Bronchial epithelial cell (primary cell): ENCODE measurements around the gene NHLRC4. TPM values are rescaled to one million over a fixed set of nuclear protein-coding genes. Genes with fewer than 3 reads are reported as not detected.
A peak's percentile ranks its signal among the peaks of the same experiment; 100 is the strongest.

ENCODE experiments used
- DNase-seq: peaks from one replicate; pipeline ENCODE4 v3.0.0-alpha.2; 2010; ENCODE audit warnings: low read depth
- FAIRE-seq: peaks from 2 replicates; lab custom pipeline; 2011; peaks lifted over from hg19 to GRCh38; lab: Jason Lieb, UNC
- H3K27me3 ChIP-seq: 2 replicates; pipeline ENCODE4 v1.5.1; 2011; ENCODE audit warnings: low read length; ENCODE audit not compliant: control insufficient read depth, insufficient read depth
- H3K36me3 ChIP-seq: 2 replicates; pipeline ENCODE4 v1.5.1; 2011; ENCODE audit warnings: low read length; ENCODE audit not compliant: control insufficient read depth, insufficient read depth
- H3K4me3 ChIP-seq: 2 replicates; pipeline ENCODE4 v1.5.1; 2011; ENCODE audit warnings: mild to moderate bottlenecking, low read depth, low read length, control low read depth
- CTCF ChIP-seq: IDR thresholded peaks from 2 replicates; pipeline ENCODE4 v1.5.1; 2011; ENCODE audit warnings: mild to moderate bottlenecking, moderate library complexity, low read length, control low read depth, inconsistent platforms; ENCODE audit not compliant: insufficient read depth, severe bottlenecking
- total RNA-seq: library from RNA; depleted of rRNA; stranded (reverse); fragments of >200 nt; gene quantifications from 2 replicates; pipeline ENCODE4 v1.2.1, GENCODE V29; 2014

NHLRC4 gene
- total RNA-seq, 1 donor from 2014 or later: under 0.01 TPM

GRCh38 chr16:586645-587590, 20.1 kb downstream of the NHLRC4 start:
- Histone ChIP-seq H3K27me3 (no peaks in the 10 kb centered on the region), H3K36me3 (peaks cover 1% of the 10 kb centered on the region), H3K4me3 (no peak overlapping the region)
- DNase-seq (no peak), FAIRE-seq (no peak)
- no peak for TF ChIP-seq CTCF

- DNase-seq (peak; percentile 47), FAIRE-seq (no peak)
- Histone ChIP-seq H3K36me3 (peaks cover 2% of the 10 kb centered on the region), H3K4me3 (peak overlapping the region; percentile 78), H3K27me3 (no peaks in the 10 kb centered on the region)
- no peak for TF ChIP-seq CTCF
Measured at GRCh38 chr16:588639-588888, 21.8 kb downstream of the NHLRC4 start.

- peaks cover 2% of the 10 kb centered on the region for H3K36me3 ChIP-seq
- FAIRE-seq (no peak), DNase-seq (peak; percentile 79)
- H3K27me3 ChIP-seq: no peaks in the 10 kb centered on the region
- H3K4me3 ChIP-seq: peak overlapping the region; percentile 78
- no peak for TF ChIP-seq CTCF
Measured at GRCh38 chr16:588889-589657, 22.3 kb downstream of the NHLRC4 start.

GRCh38 chr16:589658-590187, 22.9 kb downstream of the NHLRC4 start, which contains the start of gene RAB40C:
TSS of gene RAB40C (plus strand) at chr16:590066. CDS start at chr16:590292, 226 bp downstream.
- no peak for FAIRE-seq
- peaks cover 2% of the 10 kb centered on the region for H3K36me3 ChIP-seq
- DNase-seq: peak; percentile 85
- H3K4me3 ChIP-seq: peak within 1 kb of the TSS; percentile 82
- no peak for TF ChIP-seq CTCF
- no peaks in the 10 kb centered on the region for H3K27me3 ChIP-seq

- no peaks in the 10 kb centered on the region for H3K27me3 ChIP-seq
- FAIRE-seq (no peak), DNase-seq (no peak)
- H3K36me3 ChIP-seq: peaks cover 2% of the 10 kb centered on the region
- H3K4me3 ChIP-seq: peak overlapping the region; percentile 82
- no peak for TF ChIP-seq CTCF
Measured at GRCh38 chr16:590188-590814, 23.5 kb downstream of the NHLRC4 start.
